K562 (cell line): ENCODE data around the gene REEP6. TPM values are rescaled to one million over a fixed set of nuclear protein-coding genes. Genes with fewer than 3 reads are reported as not detected.

Source experiments
- BACH1 ChIP-seq: fragments of 200-800 bp; sonication (Bioruptor generic); IDR thresholded peaks from 2 replicates; pipeline ENCODE4 v1.6.1; 2016; ENCODE audit warnings: missing genetic modification characterization, missing compliant biosample characterization
- CEBPB ChIP-seq: fragments of 450-650 bp; IDR thresholded peaks from 2 replicates; pipeline ENCODE4 v1.6.1; 2016; ENCODE audit warnings: missing genetic modification characterization, missing compliant biosample characterization
- E2F5 ChIP-seq: sonication (generic); formaldehyde crosslinking; IDR thresholded peaks from 2 replicates; pipeline ENCODE4 v1.8.0; 2022; ENCODE audit warnings: mild to moderate bottlenecking, missing genetic modification reagents
- EHMT2 ChIP-seq: fragments of 450-650 bp; IDR thresholded peaks from 2 replicates; pipeline ENCODE4 v1.6.1; 2018; ENCODE audit warnings: antibody characterized with exemption
- IRF1 ChIP-seq: sonication (generic); formaldehyde crosslinking; IDR thresholded peaks from 2 replicates; pipeline ENCODE4 v1.8.0; 2022; ENCODE audit warnings: missing genetic modification reagents, mild to moderate bottlenecking, borderline replicate concordance
- KLF1 ChIP-seq: fragments of 450-650 bp; IDR thresholded peaks from 2 replicates; pipeline ENCODE4 v1.6.1; 2016; ENCODE audit warnings: missing genetic modification characterization, missing compliant biosample characterization
- LCOR ChIP-seq: sonication (generic); formaldehyde crosslinking; IDR thresholded peaks from 2 replicates; pipeline ENCODE4 v1.8.0; 2022; ENCODE audit warnings: mild to moderate bottlenecking, missing genetic modification reagents
- NFXL1 ChIP-seq: fragments of 450-650 bp; formaldehyde crosslinking; IDR thresholded peaks from 2 replicates; pipeline ENCODE4 v1.4.0; 2021; ENCODE audit warnings: mild to moderate bottlenecking
- NUFIP1 ChIP-seq: fragments of 450-650 bp; IDR thresholded peaks from 2 replicates; pipeline ENCODE4 v1.6.1; 2018; ENCODE audit not compliant: partially characterized antibody
- POLR2B ChIP-seq: fragments of 450-650 bp; IDR thresholded peaks from 2 replicates; pipeline ENCODE4 v1.6.1; 2018; ENCODE audit warnings: low read depth; ENCODE audit not compliant: partially characterized antibody
- PURB ChIP-seq: sonication (generic); formaldehyde crosslinking; IDR thresholded peaks from 2 replicates; pipeline ENCODE4 v1.9.0; 2021; ENCODE audit warnings: low read depth, mild to moderate bottlenecking, missing genetic modification reagents
- SMAD1 ChIP-seq: fragments of 150-350 bp; IDR thresholded peaks from 2 replicates; pipeline ENCODE4 v1.6.1; 2014; ENCODE audit warnings: low read length, low read depth; ENCODE audit not compliant: partially characterized antibody
- TBP ChIP-seq: optimal IDR thresholded peaks from 2 replicates; pipeline ENCODE3; 2011; ENCODE audit warnings: low read depth, low read length, improper control_type of control experiment
- TFAM ChIP-seq: fragments of 250-450 bp; sonication (Bioruptor Pico); conservative IDR thresholded peaks from 2 replicates; pipeline ENCODE4 v1.5.0; 2021; ENCODE audit warnings: mild to moderate bottlenecking, moderate library complexity
- VEZF1 ChIP-seq: fragments of 200-800 bp; sonication (Bioruptor generic); IDR thresholded peaks from 2 replicates; pipeline ENCODE4 v1.6.1; 2017; ENCODE audit warnings: missing genetic modification characterization, missing compliant biosample characterization
- ZFP91 ChIP-seq: sonication (generic); formaldehyde crosslinking; IDR thresholded peaks from 2 replicates; pipeline ENCODE4 v1.8.0; 2022; ENCODE audit warnings: mild to moderate bottlenecking, missing genetic modification reagents
- ZHX1 ChIP-seq: fragments of 150-350 bp; conservative IDR thresholded peaks from 2 replicates; pipeline ENCODE4 v1.6.1; 2014; ENCODE audit warnings: low read length
- ZNF311 ChIP-seq: fragments of 250-450 bp; sonication (Bioruptor Pico); IDR thresholded peaks from 2 replicates; pipeline ENCODE4 v1.4.0; 2020; ENCODE audit warnings: mild to moderate bottlenecking, moderate library complexity
- ZNF551 ChIP-seq: fragments of 250-450 bp; sonication (Bioruptor Pico); IDR thresholded peaks from 2 replicates; pipeline ENCODE4 v1.5.0; 2021; ENCODE audit warnings: mild to moderate bottlenecking, moderate library complexity
- polyA plus RNA-seq, 8 experiments: library from polyadenylated mRNA; depleted of rRNA in 4 of 8; stranded (reverse) in 5 of 8; unstranded in 3 of 8; fragments of >200 nt; fragmentation: Nextera tagmentation in 2 of 8; fragmentation: Illumina TruSeq in 1 of 8; extraction: Ambion mirVana in 2 of 8; extraction: Trizol in 1 of 8; gene quantifications; 2 replicates each; pipeline versions ENCODE4 v1.2.1 to v1.2.3, GENCODE V29; 2011 to 2014; ENCODE audit warnings: inconsistent platforms in 1 of 8, missing spikeins in 1 of 8
- total RNA-seq, 7 experiments: library from RNA; depleted of rRNA in 6 of 7; stranded (reverse); fragments of >200 nt in 6 of 7; fragmentation: Illumina TruSeq in 2 of 7; extraction: Trizol in 2 of 7; gene quantifications; 2 replicates each; pipeline versions ENCODE4 v1.2.1 to v1.2.3, GENCODE V29; 2011 to 2021; ENCODE audit warnings: low replicate concordance in 1 of 7

The REEP6 gene
- total and polyA plus RNA-seq, 9 of the 15 experiments (the other 6 are each of a cell fraction or from before 2014, with no cell fraction given): 1.2 to 64.2 (median 12.7) TPM

GRCh38 chr19:1507763-1508506 lies 17.0 kb downstream of the REEP6 start (continued):
- peak; percentile 94 for TF ChIP-seq VEZF1 (CRISPR knock-in tag)
- no peak for TF ChIP-seq NFXL1 (CRISPR knock-in tag)
- TF ChIP-seq NUFIP1: no peak
- TF ChIP-seq BACH1 (tag): no peak
- peak; percentile 30 for TF ChIP-seq TBP
- TF ChIP-seq LCOR: no peak
- no peak for TF ChIP-seq TFAM (CRISPR knock-in tag)
- no peak for TF ChIP-seq ZNF551 (CRISPR knock-in tag)
- TF ChIP-seq E2F5: no peak
- TF ChIP-seq ZFP91: peak; percentile 100
- peak; percentile 83; the same call in 1 of the 2 replicates for TF ChIP-seq KLF1 (tag)
- TF ChIP-seq ZNF311 (CRISPR knock-in tag): no peak
- TF ChIP-seq EHMT2: no peak
- no peak for TF ChIP-seq SMAD1
- TF ChIP-seq ZHX1: no peak
- no peak for TF ChIP-seq PURB
- TF ChIP-seq CEBPB: no peak
- no peak for TF ChIP-seq IRF1
- peak; percentile 51 for TF ChIP-seq POLR2B
